H9 (cell line): ENCODE measurements around the gene PARP6. TPM values are rescaled to one million over a fixed set of nuclear protein-coding genes. Genes with fewer than 3 reads are reported as not detected.

Experiments used
- DNase-seq: peaks from one replicate; pipeline ENCODE4 v3.0.0-alpha.2; 2017
- H2AFZ ChIP-seq: one replicate; pipeline ENCODE4 v1.6.1; 2013; ENCODE audit warnings: mild to moderate bottlenecking, low read length, control low read depth, moderate library complexity
- H2AK5ac ChIP-seq: 2 replicates; pipeline ENCODE4 v1.6.1; 2013; ENCODE audit warnings: low read length, control low read depth, mixed read lengths; ENCODE audit not compliant: insufficient read length
- H2BK120ac ChIP-seq: one replicate; pipeline ENCODE4 v1.6.1; 2013; ENCODE audit warnings: low read depth, mild to moderate bottlenecking, low read length, control low read depth, inconsistent platforms; ENCODE audit not compliant: poor library complexity, severe bottlenecking
- H2BK12ac ChIP-seq: 2 replicates; pipeline ENCODE4 v1.6.1; 2013; ENCODE audit warnings: low read length, control low read depth, mixed read lengths, low read depth; ENCODE audit not compliant: insufficient read length
- H2BK15ac ChIP-seq: 2 replicates; pipeline ENCODE4 v1.6.1; 2013; ENCODE audit warnings: low read depth, low read length, control low read depth
- H2BK20ac ChIP-seq: one replicate; pipeline ENCODE4 v1.6.1; 2013; ENCODE audit warnings: low read depth, mild to moderate bottlenecking, low read length, control low read depth, inconsistent platforms; ENCODE audit not compliant: poor library complexity, severe bottlenecking
- H2BK5ac ChIP-seq: 2 replicates; pipeline ENCODE4 v1.6.1; 2013; ENCODE audit warnings: low read length, control low read depth, mixed read lengths; ENCODE audit not compliant: insufficient read length
- H3K14ac ChIP-seq: 2 replicates; pipeline ENCODE4 v1.6.1; 2013; ENCODE audit warnings: low read length, control low read depth; ENCODE audit not compliant: insufficient read depth
- H3K18ac ChIP-seq: 2 replicates; pipeline ENCODE4 v1.6.1; 2013; ENCODE audit warnings: low read depth, mild to moderate bottlenecking, mixed read lengths, low read length, control low read depth; ENCODE audit not compliant: insufficient read length
- H3K23ac ChIP-seq: 2 replicates; pipeline ENCODE4 v1.6.1; 2013; ENCODE audit warnings: low read length, control low read depth, mixed read lengths, low read depth; ENCODE audit not compliant: insufficient read length
- H3K23me2 ChIP-seq: 2 replicates; pipeline ENCODE4 v1.6.1; 2013; ENCODE audit warnings: low read depth, mild to moderate bottlenecking, mixed read lengths, low read length, control low read depth; ENCODE audit not compliant: insufficient read length, poor library complexity, severe bottlenecking
- H3K27ac ChIP-seq: 2 replicates; pipeline ENCODE4 v1.5.1; 2013; ENCODE audit warnings: low read length, control low read depth, mixed read lengths, low read depth; ENCODE audit not compliant: insufficient read length
- H3K27me3 ChIP-seq: 2 replicates; pipeline ENCODE4 v1.6.1; 2013; ENCODE audit warnings: low read length, control low read depth, inconsistent platforms; ENCODE audit not compliant: insufficient read depth
- H3K4ac ChIP-seq: 2 replicates; pipeline ENCODE4 v1.6.1; 2013; ENCODE audit warnings: low read depth, mild to moderate bottlenecking, control low read depth, inconsistent platforms, low read length, moderate library complexity
- H3K4me1 ChIP-seq: 2 replicates; pipeline ENCODE4 v1.6.1; 2013; ENCODE audit warnings: low read length, control low read depth, inconsistent platforms; ENCODE audit not compliant: insufficient read depth
- H3K4me2 ChIP-seq: 2 replicates; pipeline ENCODE4 v1.6.1; 2013; ENCODE audit warnings: low read length, control low read depth, mixed read lengths; ENCODE audit not compliant: insufficient read length, insufficient read depth
- H3K56ac ChIP-seq: 2 replicates; pipeline ENCODE4 v1.6.1; 2013; ENCODE audit warnings: low read depth, mild to moderate bottlenecking, mixed read lengths, low read length, control low read depth; ENCODE audit not compliant: insufficient read length
- H3K79me1 ChIP-seq: 2 replicates; pipeline ENCODE4 v1.6.1; 2013; ENCODE audit warnings: low read depth, mild to moderate bottlenecking, moderate library complexity, low read length, control low read depth, inconsistent platforms; ENCODE audit not compliant: insufficient read depth, poor library complexity, severe bottlenecking
- H3K79me2 ChIP-seq: 2 replicates; pipeline ENCODE4 v1.6.1; 2013; ENCODE audit warnings: low read length, control low read depth, inconsistent platforms; ENCODE audit not compliant: insufficient read depth
- H3K9ac ChIP-seq: 2 replicates; pipeline ENCODE4 v1.6.1; 2013; ENCODE audit warnings: low read length, control low read depth, mixed read lengths; ENCODE audit not compliant: insufficient read length; ENCODE audit errors: extremely low read depth
- H3K9me3 ChIP-seq: one replicate; pipeline ENCODE4 v1.6.1; 2013; ENCODE audit warnings: low read depth, low read length, inconsistent platforms; ENCODE audit not compliant: control insufficient read depth
- H3T11ph ChIP-seq: one replicate; pipeline ENCODE4 v1.6.1; 2013; ENCODE audit warnings: mild to moderate bottlenecking, low read length, control low read depth, inconsistent platforms
- H4K20me1 ChIP-seq: one replicate; pipeline ENCODE4 v1.6.1; 2013; ENCODE audit not compliant: control insufficient read depth, insufficient read length, insufficient read depth
- H4K5ac ChIP-seq: 2 replicates; pipeline ENCODE4 v1.6.1; 2013; ENCODE audit warnings: low read depth, mild to moderate bottlenecking, mixed read lengths, low read length, control low read depth; ENCODE audit not compliant: insufficient read length
- H4K8ac ChIP-seq: replicated peaks from 2 replicates; pipeline ENCODE4 v1.6.1; 2013; ENCODE audit warnings: low read length, control low read depth, mixed read lengths, low read depth; ENCODE audit not compliant: insufficient read length
- H4K91ac ChIP-seq: 2 replicates; pipeline ENCODE4 v1.6.1; 2013; ENCODE audit warnings: low read depth, mild to moderate bottlenecking, moderate library complexity, mixed read lengths, low read length, control low read depth; ENCODE audit not compliant: insufficient read length
- H3K27ac Mint-ChIP-seq, 3 experiments: 2 replicates in 2 of 3; 3 replicates in 1 of 3; pipeline ENCODE4 v1.8.0; 2020 to 2021; ENCODE audit warnings: mixed read lengths in 3 of 3, mild to moderate bottlenecking in 1 of 3, moderate library complexity in 1 of 3
- H3K27me3 Mint-ChIP-seq: 2 replicates; pipeline ENCODE4 v1.8.0; 2021; ENCODE audit warnings: low read depth, mild to moderate bottlenecking, moderate library complexity, mixed read lengths
- H3K36me3 Mint-ChIP-seq, 3 experiments: 2 replicates in 2 of 3; 3 replicates in 1 of 3; pipeline ENCODE4 v1.8.0; 2020 to 2021; ENCODE audit warnings: low read depth in 3 of 3, mixed read lengths in 3 of 3; ENCODE audit not compliant: insufficient read depth in 1 of 3
- H3K4me1 Mint-ChIP-seq, 2 experiments: 2 replicates each; pipeline ENCODE4 v1.8.0; 2020; ENCODE audit warnings: mixed read lengths in 2 of 2
- H3K4me3 Mint-ChIP-seq, 2 experiments: 2 replicates in 1 of 2; 3 replicates in 1 of 2; pipeline ENCODE4 v1.8.0; 2020 to 2021; ENCODE audit warnings: mild to moderate bottlenecking in 2 of 2, mixed read lengths in 2 of 2, moderate library complexity in 1 of 2
- H3K9me3 Mint-ChIP-seq, 2 experiments: 2 replicates in 1 of 2; 3 replicates in 1 of 2; pipeline ENCODE4 v1.8.0; 2020; ENCODE audit warnings: mild to moderate bottlenecking in 2 of 2, mixed read lengths in 2 of 2, moderate library complexity in 1 of 2
- WGBS: extraction: QIAGEN DNeasy Blood & Tissue Kit; methylation state at CpG from one replicate; pipeline ENCODE4 v1.1.7; 2013; ENCODE audit warnings: missing lambda C conversion rate, low lambda C conversion rate, mixed read lengths; ENCODE audit not compliant: insufficient read length; ENCODE audit errors: extremely low coverage; 5-methylcytosine and 5-hydroxymethylcytosine counted together
- total RNA-seq: library from RNA; stranded (reverse); gene quantifications from 2 replicates; pipeline ENCODE4 v1.2.1, GENCODE V29; 2021
- TF ChIP-seq, protein P1 (sequence below): fragments of 200-600 bp; sonication (generic); conservative IDR thresholded peaks from 3 replicates; pipeline ENCODE4 v1.8.0; 2021; ENCODE audit warnings: antibody characterized with exemption, mild to moderate bottlenecking

The PARP6 gene
- total RNA-seq, 1 experiment from 2014 or later: 54.4 TPM

DNA sequence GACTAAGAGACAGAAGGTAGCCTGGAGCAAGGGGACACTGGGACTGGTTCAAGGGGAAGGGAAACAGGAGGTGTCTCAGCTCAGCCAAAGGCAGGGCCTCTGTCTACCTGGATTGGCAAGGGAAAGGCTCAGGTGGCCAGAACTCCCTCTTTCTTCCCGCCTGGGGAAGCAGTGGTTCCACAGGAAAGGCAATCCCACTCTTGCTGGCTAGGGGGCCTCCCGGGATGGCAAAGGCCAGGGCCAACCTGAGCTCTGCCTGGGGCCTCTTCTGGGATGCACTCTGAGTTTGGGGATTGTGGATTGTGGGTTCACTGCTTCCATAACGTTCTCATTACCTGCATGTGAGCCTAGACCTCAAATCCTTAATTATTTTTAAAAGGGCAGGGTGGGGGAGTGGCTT is 13.0 kb upstream of the PARP6 start:
- no peak overlapping the region for H4K91ac ChIP-seq
- TF ChIP-seq, protein P1, sequence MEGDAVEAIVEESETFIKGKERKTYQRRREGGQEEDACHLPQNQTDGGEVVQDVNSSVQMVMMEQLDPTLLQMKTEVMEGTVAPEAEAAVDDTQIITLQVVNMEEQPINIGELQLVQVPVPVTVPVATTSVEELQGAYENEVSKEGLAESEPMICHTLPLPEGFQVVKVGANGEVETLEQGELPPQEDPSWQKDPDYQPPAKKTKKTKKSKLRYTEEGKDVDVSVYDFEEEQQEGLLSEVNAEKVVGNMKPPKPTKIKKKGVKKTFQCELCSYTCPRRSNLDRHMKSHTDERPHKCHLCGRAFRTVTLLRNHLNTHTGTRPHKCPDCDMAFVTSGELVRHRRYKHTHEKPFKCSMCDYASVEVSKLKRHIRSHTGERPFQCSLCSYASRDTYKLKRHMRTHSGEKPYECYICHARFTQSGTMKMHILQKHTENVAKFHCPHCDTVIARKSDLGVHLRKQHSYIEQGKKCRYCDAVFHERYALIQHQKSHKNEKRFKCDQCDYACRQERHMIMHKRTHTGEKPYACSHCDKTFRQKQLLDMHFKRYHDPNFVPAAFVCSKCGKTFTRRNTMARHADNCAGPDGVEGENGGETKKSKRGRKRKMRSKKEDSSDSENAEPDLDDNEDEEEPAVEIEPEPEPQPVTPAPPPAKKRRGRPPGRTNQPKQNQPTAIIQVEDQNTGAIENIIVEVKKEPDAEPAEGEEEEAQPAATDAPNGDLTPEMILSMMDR: no peak
- H3K4me1 Mint-ChIP-seq: no peaks in the 10 kb centered on the region
- no peaks in the 10 kb centered on the region for H3K79me2 ChIP-seq
- no peaks in the 10 kb centered on the region for H3K23me2 ChIP-seq
- no peaks in the 10 kb centered on the region for H4K20me1 ChIP-seq
- H3K23ac ChIP-seq: no peak overlapping the region
- H3K27me3 Mint-ChIP-seq: peaks cover 12% of the 10 kb centered on the region
- no peak overlapping the region for H3K9ac ChIP-seq
- H2AFZ ChIP-seq: no peak overlapping the region
- H3K56ac ChIP-seq: no peak overlapping the region
- no peak overlapping the region for H3K27ac ChIP-seq
- H3K4me3 Mint-ChIP-seq: no peak overlapping the region
- no peak overlapping the region for H2BK15ac ChIP-seq
- H2BK20ac ChIP-seq: no peak overlapping the region
- H3K27ac Mint-ChIP-seq: no peak overlapping the region
- no peaks in the 10 kb centered on the region for H3K4me1 ChIP-seq
- no peaks in the 10 kb centered on the region for H3K9me3 Mint-ChIP-seq
- H2AK5ac ChIP-seq: no peak overlapping the region
- no peak overlapping the region for H3K4ac ChIP-seq
- H2BK120ac ChIP-seq: no peak overlapping the region
- H3K18ac ChIP-seq: no peak overlapping the region
- peaks cover 2% of the 10 kb centered on the region; the same call in 1 of the 2 replicates for H3K27me3 ChIP-seq
- no peak overlapping the region for H3T11ph ChIP-seq
- H4K5ac ChIP-seq: no peak overlapping the region
- H3K79me1 ChIP-seq: no peaks in the 10 kb centered on the region
- no peaks in the 10 kb centered on the region for H3K36me3 Mint-ChIP-seq
- no peak overlapping the region for H2BK5ac ChIP-seq
- no peak overlapping the region for H3K14ac ChIP-seq
- whole genome bisulfite sequencing: no CpG with 5 or more reads among the region's 3 CpGs
- H4K8ac ChIP-seq: no peak overlapping the region
- no peak overlapping the region for H3K4me2 ChIP-seq
- DNase-seq: peak; percentile 73
- no peaks in the 10 kb centered on the region for H3K9me3 ChIP-seq
- H2BK12ac ChIP-seq: no peak overlapping the region
